Fibroblast of mammary gland (primary cell): Measurements from ENCODE around the gene ADGRF5.

Source experiments
- DNase-seq: peaks from one replicate; pipeline ENCODE4 v3.0.0-alpha.2; 2010; ENCODE audit warnings: low read depth
- H3K4me3 ChIP-seq: 2 replicates; pipeline ENCODE4 v1.5.1; 2011; ENCODE audit warnings: low read depth, mild to moderate bottlenecking, low read length, moderate library complexity; ENCODE audit not compliant: control insufficient read depth
- CTCF ChIP-seq: conservative IDR thresholded peaks from 2 replicates; pipeline ENCODE4 v1.5.1; 2011; ENCODE audit warnings: low read depth, low read length, inconsistent platforms; ENCODE audit not compliant: control insufficient read depth, insufficient read depth

ADGRF5 gene

GRCh38 chr6:46909371-46909770, 12.4 kb downstream of the ADGRF5 start:
- TF ChIP-seq CTCF = no peak
- no peak overlapping the region for H3K4me3 ChIP-seq
- no peak for DNase-seq

- no peak overlapping the region for H3K4me3 ChIP-seq
- no peak for TF ChIP-seq CTCF
- no peak for DNase-seq
Observed at GRCh38 chr6:46906776-46907175, 15.0 kb downstream of the ADGRF5 start.

GRCh38 chr6:46904117-46904516, 17.6 kb downstream of the ADGRF5 start:
- no peak for TF ChIP-seq CTCF
- H3K4me3 ChIP-seq = no peak overlapping the region
- DNase-seq = no peak

GRCh38 chr6:46903175-46903574, 18.6 kb downstream of the ADGRF5 start:
- no peak overlapping the region for H3K4me3 ChIP-seq
- no peak for DNase-seq
- TF ChIP-seq CTCF = no peak

GRCh38 chr6:46901882-46902314, 19.8 kb downstream of the ADGRF5 start:
- DNase-seq = no peak
- TF ChIP-seq CTCF = no peak
- H3K4me3 ChIP-seq = no peak overlapping the region

GRCh38 chr6:46900266-46900665, 21.5 kb downstream of the ADGRF5 start:
- DNase-seq = no peak
- no peak for TF ChIP-seq CTCF
- H3K4me3 ChIP-seq = no peak overlapping the region

- TF ChIP-seq CTCF = no peak
- DNase-seq = no peak
- H3K4me3 ChIP-seq = no peak overlapping the region
Observed at GRCh38 chr6:46899659-46900058, 22.1 kb downstream of the ADGRF5 start.
